ENCODE data around the gene ENAM. TPM values are rescaled to one million over a fixed set of nuclear protein-coding genes. Genes with fewer than 3 reads are reported as not detected.

ENAM gene, protein sequence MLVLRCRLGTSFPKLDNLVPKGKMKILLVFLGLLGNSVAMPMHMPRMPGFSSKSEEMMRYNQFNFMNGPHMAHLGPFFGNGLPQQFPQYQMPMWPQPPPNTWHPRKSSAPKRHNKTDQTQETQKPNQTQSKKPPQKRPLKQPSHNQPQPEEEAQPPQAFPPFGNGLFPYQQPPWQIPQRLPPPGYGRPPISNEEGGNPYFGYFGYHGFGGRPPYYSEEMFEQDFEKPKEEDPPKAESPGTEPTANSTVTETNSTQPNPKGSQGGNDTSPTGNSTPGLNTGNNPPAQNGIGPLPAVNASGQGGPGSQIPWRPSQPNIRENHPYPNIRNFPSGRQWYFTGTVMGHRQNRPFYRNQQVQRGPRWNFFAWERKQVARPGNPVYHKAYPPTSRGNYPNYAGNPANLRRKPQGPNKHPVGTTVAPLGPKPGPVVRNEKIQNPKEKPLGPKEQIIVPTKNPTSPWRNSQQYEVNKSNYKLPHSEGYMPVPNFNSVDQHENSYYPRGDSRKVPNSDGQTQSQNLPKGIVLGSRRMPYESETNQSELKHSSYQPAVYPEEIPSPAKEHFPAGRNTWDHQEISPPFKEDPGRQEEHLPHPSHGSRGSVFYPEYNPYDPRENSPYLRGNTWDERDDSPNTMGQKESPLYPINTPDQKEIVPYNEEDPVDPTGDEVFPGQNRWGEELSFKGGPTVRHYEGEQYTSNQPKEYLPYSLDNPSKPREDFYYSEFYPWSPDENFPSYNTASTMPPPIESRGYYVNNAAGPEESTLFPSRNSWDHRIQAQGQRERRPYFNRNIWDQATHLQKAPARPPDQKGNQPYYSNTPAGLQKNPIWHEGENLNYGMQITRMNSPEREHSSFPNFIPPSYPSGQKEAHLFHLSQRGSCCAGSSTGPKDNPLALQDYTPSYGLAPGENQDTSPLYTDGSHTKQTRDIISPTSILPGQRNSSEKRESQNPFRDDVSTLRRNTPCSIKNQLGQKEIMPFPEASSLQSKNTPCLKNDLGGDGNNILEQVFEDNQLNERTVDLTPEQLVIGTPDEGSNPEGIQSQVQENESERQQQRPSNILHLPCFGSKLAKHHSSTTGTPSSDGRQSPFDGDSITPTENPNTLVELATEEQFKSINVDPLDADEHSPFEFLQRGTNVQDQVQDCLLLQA
- total RNA-seq (2.4 TPM), polyA plus RNA-seq (ENCODE audit: insufficient read depth in 1 of 8, insufficient read length in 8 of 8, low replicate concordance in 1 of 8) (1 to 10 TPM; 1.4 to 4.2 (median 2.1) TPM)
- long read RNA-seq, donor 1: 0 reads
- long read RNA-seq, donor 2: 0 reads
- long read RNA-seq, donor 3, partial matches to known transcripts: 0 of 1 reads
- long read RNA-seq, donor 3, other reads (novel, unspliced or antisense): 0 of 1 reads
- long read RNA-seq, donor 4, partial matches to known transcripts: 0 of 2 reads
- long read RNA-seq, donor 4, other reads (novel, unspliced or antisense): 0 of 2 reads
- long read RNA-seq, donor 5, partial matches to known transcripts: 0 of 2 reads
- long read RNA-seq, donor 5, other reads (novel, unspliced or antisense): 0 of 2 reads
- long read RNA-seq, donor 6: 0 reads
- long read RNA-seq, donor 7, partial matches to known transcripts: 0 of 1 reads
- long read RNA-seq, donor 7, other reads (novel, unspliced or antisense): 0 of 1 reads
- long read RNA-seq, donor 8: 0 reads
- long read RNA-seq, donor 9: 0 reads
- long read RNA-seq, donor 10: 0 reads
- long read RNA-seq, donor 11: 0 reads

- no peak within 1 kb of the TSS for H3K4me3 ChIP-seq (ENCODE audit: low read length)
- H3K4me1 ChIP-seq (ENCODE audit: control insufficient read depth, insufficient read depth, low read length): no peaks in the 10 kb centered on the region
- no peaks in the 10 kb centered on the region for H3K27me3 ChIP-seq (ENCODE audit: control insufficient read depth, insufficient read depth, low read length)
- H3K27ac ChIP-seq (ENCODE audit: low read length): no peak within 1 kb of the TSS
- H3K9me3 ChIP-seq (replicated peaks; ENCODE audit: control insufficient read depth, low read depth, low read length): no peaks in the 10 kb centered on the region
- DNase-seq: no peak
- no CpG with 5 or more reads among the region's 2 CpGs for WGBS (ENCODE audit: insufficient coverage)
- H3K36me3 ChIP-seq (ENCODE audit: control insufficient read depth, insufficient read depth, low read length): no peaks in the 10 kb centered on the region
Observed at GRCh38 chr4:70628444-70628843, at the start of gene ENAM. Gene ENAM (plus strand): TSS chr4:70628744. CDS start chr4:70629501, 757 bp downstream.

GRCh38 chr4:70581980-70582379, 46.6 kb upstream of the ENAM start:
- no peaks in the 10 kb centered on the region for H3K9me3 ChIP-seq (replicated peaks; ENCODE audit: control insufficient read depth, low read depth, low read length)
- no peaks in the 10 kb centered on the region for H3K36me3 ChIP-seq (ENCODE audit: control insufficient read depth, insufficient read depth, low read length)
- H3K27me3 ChIP-seq (ENCODE audit: control insufficient read depth, insufficient read depth, low read length): no peaks in the 10 kb centered on the region
- DNase-seq: no peak
- H3K27ac ChIP-seq (ENCODE audit: low read length): no peak overlapping the region
- no peak overlapping the region for H3K4me3 ChIP-seq (ENCODE audit: low read length)
- H3K4me1 ChIP-seq (ENCODE audit: control insufficient read depth, insufficient read depth, low read length): no peaks in the 10 kb centered on the region
- WGBS (ENCODE audit: insufficient coverage): 90% methylated on average over 1 of the region's 2 CpGs

GRCh38 chr4:70583952-70584834, 44.4 kb upstream of the ENAM start:
- Histone ChIP-seq H3K27ac (ENCODE audit: low read length) (no peak overlapping the region), H3K4me1 (ENCODE audit: control insufficient read depth, insufficient read depth, low read length) (no peaks in the 10 kb centered on the region), H3K9me3 (replicated peaks; ENCODE audit: control insufficient read depth, low read depth, low read length) (no peaks in the 10 kb centered on the region), H3K36me3 (ENCODE audit: control insufficient read depth, insufficient read depth, low read length) (no peaks in the 10 kb centered on the region), H3K27me3 (ENCODE audit: control insufficient read depth, insufficient read depth, low read length) (no peaks in the 10 kb centered on the region), H3K4me3 (ENCODE audit: low read length) (no peak overlapping the region)
- DNase-seq: no peak
- WGBS (ENCODE audit: insufficient coverage): 74% methylated on average over 4 of the region's 9 CpGs

DNA sequence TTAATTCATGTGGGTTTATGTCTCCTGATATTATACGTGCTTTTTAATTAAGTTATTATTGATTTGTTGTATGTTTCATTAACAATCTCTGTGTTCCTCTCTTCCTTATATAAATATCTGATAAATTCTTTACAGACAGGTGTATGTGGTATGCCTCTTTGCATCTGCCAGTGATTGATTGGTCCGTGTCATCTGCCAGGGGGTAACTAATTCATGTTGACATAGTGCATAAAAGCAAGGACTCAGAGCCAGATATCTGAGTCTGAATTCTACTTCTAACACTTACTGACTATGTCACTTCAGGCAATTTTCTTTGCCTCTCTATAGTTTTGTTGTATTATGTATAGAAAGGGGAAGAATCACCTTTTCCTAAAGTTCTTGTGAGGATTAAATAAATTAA, 41.7 kb upstream of the ENAM start:
- H3K27ac ChIP-seq (ENCODE audit: low read length): no peak overlapping the region
- no peak overlapping the region for H3K4me3 ChIP-seq (ENCODE audit: low read length)
- no peaks in the 10 kb centered on the region for H3K9me3 ChIP-seq (replicated peaks; ENCODE audit: control insufficient read depth, low read depth, low read length)
- H3K27me3 ChIP-seq (ENCODE audit: control insufficient read depth, insufficient read depth, low read length): no peaks in the 10 kb centered on the region
- no peaks in the 10 kb centered on the region for H3K4me1 ChIP-seq (ENCODE audit: control insufficient read depth, insufficient read depth, low read length)
- no peaks in the 10 kb centered on the region for H3K36me3 ChIP-seq (ENCODE audit: control insufficient read depth, insufficient read depth, low read length)
- no peak for DNase-seq
- WGBS (ENCODE audit: insufficient coverage): no CpG with 5 or more reads among the region's 2 CpGs

GRCh38 chr4:70589785-70590184, 38.8 kb upstream of the ENAM start:
- Histone ChIP-seq H3K4me3 (ENCODE audit: low read length) (no peak overlapping the region), H3K27me3 (ENCODE audit: control insufficient read depth, insufficient read depth, low read length) (no peaks in the 10 kb centered on the region), H3K4me1 (ENCODE audit: control insufficient read depth, insufficient read depth, low read length) (no peaks in the 10 kb centered on the region), H3K9me3 (replicated peaks; ENCODE audit: control insufficient read depth, low read depth, low read length) (no peaks in the 10 kb centered on the region), H3K36me3 (ENCODE audit: control insufficient read depth, insufficient read depth, low read length) (no peaks in the 10 kb centered on the region), H3K27ac (ENCODE audit: low read length) (no peak overlapping the region)
- no peak for DNase-seq

GRCh38 chr4:70591955-70592582, 36.5 kb upstream of the ENAM start, which contains the start of gene AMBN:
Gene AMBN (plus strand): TSS chr4:70592256. CDS start chr4:70592359, 103 bp downstream.
- no peaks in the 10 kb centered on the region for H3K36me3 ChIP-seq (ENCODE audit: control insufficient read depth, insufficient read depth, low read length)
- DNase-seq: no peak
- no peaks in the 10 kb centered on the region for H3K9me3 ChIP-seq (replicated peaks; ENCODE audit: control insufficient read depth, low read depth, low read length)
- H3K4me3 ChIP-seq (ENCODE audit: low read length): no peak within 1 kb of the TSS
- no CpG with 5 or more reads among the region's 5 CpGs for WGBS (ENCODE audit: insufficient coverage)
- no peak within 1 kb of the TSS for H3K27ac ChIP-seq (ENCODE audit: low read length)
- no peaks in the 10 kb centered on the region for H3K27me3 ChIP-seq (ENCODE audit: control insufficient read depth, insufficient read depth, low read length)
- no peaks in the 10 kb centered on the region for H3K4me1 ChIP-seq (ENCODE audit: control insufficient read depth, insufficient read depth, low read length)

- H3K27ac ChIP-seq (ENCODE audit: low read length): no peak overlapping the region
- no peak for DNase-seq
- no peaks in the 10 kb centered on the region for H3K36me3 ChIP-seq (ENCODE audit: control insufficient read depth, insufficient read depth, low read length)
- H3K9me3 ChIP-seq (replicated peaks; ENCODE audit: control insufficient read depth, low read depth, low read length): no peaks in the 10 kb centered on the region
- H3K27me3 ChIP-seq (ENCODE audit: control insufficient read depth, insufficient read depth, low read length): no peaks in the 10 kb centered on the region
- no peak overlapping the region for H3K4me3 ChIP-seq (ENCODE audit: low read length)
- H3K4me1 ChIP-seq (ENCODE audit: control insufficient read depth, insufficient read depth, low read length): no peaks in the 10 kb centered on the region
Observed at GRCh38 chr4:70594196-70594595, 34.3 kb upstream of the ENAM start.

DNA sequence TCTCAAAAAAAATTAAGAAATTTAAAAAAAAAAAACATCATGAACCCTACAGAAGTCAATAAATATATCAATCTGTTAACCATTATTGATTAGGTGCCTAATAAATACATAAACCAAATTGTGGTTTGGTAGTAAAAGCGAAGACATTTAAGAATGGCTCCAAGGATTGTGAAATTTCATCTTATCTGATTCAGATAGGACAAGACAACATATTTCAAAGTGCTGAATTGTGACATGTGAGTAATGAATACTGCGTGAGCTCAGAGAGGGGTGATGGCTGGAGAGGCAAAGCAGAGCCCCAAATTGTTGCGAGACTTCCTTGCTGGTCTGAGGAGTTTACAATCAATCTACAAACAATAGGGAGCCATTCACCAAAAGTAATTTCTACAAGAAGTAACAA, 28.2 kb upstream of the ENAM start:
- DNase-seq: no peak
- H3K4me3 ChIP-seq (ENCODE audit: low read length): no peak overlapping the region
- H3K27me3 ChIP-seq (ENCODE audit: control insufficient read depth, insufficient read depth, low read length): no peaks in the 10 kb centered on the region
- no peaks in the 10 kb centered on the region for H3K9me3 ChIP-seq (replicated peaks; ENCODE audit: control insufficient read depth, low read depth, low read length)
- no peak overlapping the region for H3K27ac ChIP-seq (ENCODE audit: low read length)
- WGBS (ENCODE audit: insufficient coverage): no CpG with 5 or more reads among the region's 3 CpGs
- H3K36me3 ChIP-seq (ENCODE audit: control insufficient read depth, insufficient read depth, low read length): no peaks in the 10 kb centered on the region
- no peaks in the 10 kb centered on the region for H3K4me1 ChIP-seq (ENCODE audit: control insufficient read depth, insufficient read depth, low read length)

Measured in muscle of leg (tissue), 16 donors.